PC-3 (cell line): ENCODE results near the gene ERGIC2. TPM values are rescaled to one million over a fixed set of nuclear protein-coding genes. Genes with fewer than 3 reads are reported as not detected.

Source experiments
- ATAC-seq: fragments of 200-7000 bp; cut with Tn5 transposase; 2 replicates; pipeline ENCODE4 v1.9.1; 2020; ENCODE audit warnings: mild to moderate bottlenecking, moderate library complexity
- BruUV-seq: library from RNA; stranded (reverse); fragments of 400-500 nt; replicated peaks from 2 replicates; lab custom pipeline; 2021; lab: Mats Ljungman, UMichigan
- CTCF ChIA-PET: fragments of 300-600 bp; sonication (Branson Sonifier 250); formaldehyde crosslinking; loops from one replicate; lab custom pipeline; 2022; ENCODE audit warnings: antibody characterized with exemption; lab: Charles Lee
- POLR2A ChIA-PET: fragments of 300-600 bp; sonication (Branson Sonifier 250); formaldehyde crosslinking; loops from one replicate; lab custom pipeline; 2022; ENCODE audit warnings: antibody characterized with exemption; ENCODE audit not compliant: unreplicated experiment; lab: Charles Lee
- DNase-seq: peaks from one replicate; pipeline ENCODE4 v3.0.0-alpha.2; 2015
- H2AFZ ChIP-seq: fragments of 300-600 bp; sonication (generic); 2 replicates; pipeline ENCODE4 v1.6.0; 2016; ENCODE audit warnings: antibody characterized with exemption, low read length
- H3F3A ChIP-seq: fragments of 300-600 bp; sonication (generic); one replicate; pipeline ENCODE4 v1.6.0; 2017; ENCODE audit warnings: antibody characterized with exemption, low read length, control low read depth, mild to moderate bottlenecking; ENCODE audit not compliant: unreplicated experiment
- H3K27ac ChIP-seq: fragments of 300-600 bp; sonication (generic); 2 replicates; pipeline ENCODE4 v1.5.1; 2016; ENCODE audit warnings: mild to moderate bottlenecking, low read length
- H3K27me3 ChIP-seq: fragments of 300-600 bp; sonication (generic); 2 replicates; pipeline ENCODE4 v1.6.1; 2016; ENCODE audit warnings: low read length, mixed read lengths
- H3K36me3 ChIP-seq: fragments of 300-600 bp; sonication (generic); 2 replicates; pipeline ENCODE4 v1.6.1; 2016; ENCODE audit warnings: low read depth, mixed run types, low read length, mixed read lengths
- H3K4me1 ChIP-seq: fragments of 300-600 bp; sonication (generic); 2 replicates; pipeline ENCODE4 v1.5.1; 2016; ENCODE audit warnings: low read length; ENCODE audit not compliant: insufficient read depth
- H3K4me2 ChIP-seq: fragments of 300-600 bp; sonication (generic); 2 replicates; pipeline ENCODE4 v1.6.0; 2016; ENCODE audit warnings: low read length
- H3K4me3 ChIP-seq: fragments of 300-600 bp; sonication (generic); 2 replicates; pipeline ENCODE4 v1.5.1; 2016; ENCODE audit warnings: mild to moderate bottlenecking, low read length, mixed read lengths
- H3K79me2 ChIP-seq: fragments of 300-600 bp; sonication (generic); 2 replicates; pipeline ENCODE4 v1.6.1; 2017; ENCODE audit warnings: low read length, mixed read lengths
- H3K9ac ChIP-seq: fragments of 300-600 bp; sonication (generic); 2 replicates; pipeline ENCODE4 v1.6.0; 2016; ENCODE audit warnings: mild to moderate bottlenecking, low read length
- H3K9me2 ChIP-seq: fragments of 300-600 bp; sonication (generic); replicated peaks from 2 replicates; pipeline ENCODE4 v1.6.1; 2016; ENCODE audit warnings: mixed run types, low read length, mixed read lengths
- H3K9me3 ChIP-seq: fragments of 300-600 bp; sonication (generic); 2 replicates; pipeline ENCODE4 v1.6.1; 2016; ENCODE audit warnings: low read length, mixed read lengths
- H4K20me1 ChIP-seq: fragments of 300-600 bp; sonication (generic); 2 replicates; pipeline ENCODE4 v1.6.1; 2016; ENCODE audit warnings: low read length, mixed read lengths
- CTCF ChIP-seq: fragments of 300-600 bp; sonication (generic); conservative IDR thresholded peaks from 2 replicates; pipeline ENCODE4 v1.5.1; 2017; ENCODE audit warnings: antibody characterized with exemption, low read depth, mild to moderate bottlenecking, low read length
- EZH2 ChIP-seq: fragments of 300-600 bp; sonication (generic); IDR thresholded peaks from one replicate; pipeline ENCODE4 v1.6.1; 2017; ENCODE audit warnings: antibody characterized with exemption, mild to moderate bottlenecking, low read length; ENCODE audit not compliant: unreplicated experiment
- EZH2phosphoT487 ChIP-seq: fragments of 300-600 bp; sonication (generic); IDR thresholded peaks from 2 replicates; pipeline ENCODE4 v1.6.1; 2018; ENCODE audit warnings: mild to moderate bottlenecking, antibody characterized with exemption, low read length, borderline replicate concordance
- intact Hi-C: fragments of 100-400 bp; cut with micrococcal nuclease; formaldehyde crosslinking; loops from 2 replicates; pipeline ENCODE4 v1.9.0; 2023
- total RNA-seq: library from RNA; depleted of rRNA; stranded (reverse); fragments of >200 nt; gene quantifications from 2 replicates; pipeline ENCODE4 v1.2.3, GENCODE V29; 2014

Gene ERGIC2
- total RNA-seq, 1 experiment from 2014 or later: 184 TPM

- Histone ChIP-seq H3K9me2 (no peaks in the 10 kb centered on the region), H3K27me3 (no peaks in the 10 kb centered on the region), H4K20me1 (no peaks in the 10 kb centered on the region), H3K4me3 (no peak overlapping the region), H3K79me2 (no peaks in the 10 kb centered on the region), H3K4me2 (no peak overlapping the region), H3K36me3 (peaks cover 31% of the 10 kb centered on the region), H2AFZ (no peak overlapping the region), H3K4me1 (no peaks in the 10 kb centered on the region), H3F3A (no peaks in the 10 kb centered on the region), H3K27ac (no peak overlapping the region), H3K9ac (no peak overlapping the region), H3K9me3 (no peaks in the 10 kb centered on the region)
- POLR2A ChIA-PET: interaction anchor here (0.6 kb wide), 1 partner anchor 19 kb away, joined by 4 read pairs; no protein-coding TSS in a partner anchor
- ATAC-seq: no peak
- TF ChIP-seq CTCF (no peak), EZH2 (no peak), EZH2phosphoT487 (no peak)
- no peak for DNase-seq
- intact Hi-C loops: no loop called here
- BruUV-seq: no TSS peak
- CTCF ChIA-PET: no interaction called here
Measured at GRCh38 chr12:29337325-29337724, 43.6 kb downstream of the ERGIC2 start.

DNA sequence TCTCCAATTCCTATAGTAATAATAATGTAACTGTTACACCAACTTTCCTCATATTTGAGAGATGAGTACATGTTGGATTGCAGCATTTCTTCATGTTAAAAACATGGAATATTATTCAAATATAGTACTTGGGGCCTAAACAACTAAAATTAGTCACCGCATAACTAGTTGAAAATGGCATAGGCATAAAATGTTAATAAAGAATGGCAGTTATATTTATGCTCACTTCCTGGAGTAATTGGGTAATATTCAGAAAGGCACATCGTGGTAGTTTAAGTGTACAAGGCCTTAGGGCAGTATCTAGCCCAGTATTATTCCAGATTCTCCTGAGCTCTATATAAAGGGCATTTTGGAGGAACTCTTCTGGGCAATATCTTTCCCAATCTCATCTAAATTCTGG lies 46.0 kb downstream of the ERGIC2 start:
- Histone ChIP-seq H3K79me2 (no peaks in the 10 kb centered on the region), H3K9ac (no peak overlapping the region), H3K4me1 (no peaks in the 10 kb centered on the region), H3K9me3 (no peaks in the 10 kb centered on the region), H4K20me1 (no peaks in the 10 kb centered on the region), H3K36me3 (peaks cover 11% of the 10 kb centered on the region; the same call in 1 of the 2 replicates), H3K9me2 (no peaks in the 10 kb centered on the region), H3F3A (no peaks in the 10 kb centered on the region), H3K4me3 (no peak overlapping the region), H3K27me3 (no peaks in the 10 kb centered on the region), H3K27ac (no peak overlapping the region), H2AFZ (no peak overlapping the region), H3K4me2 (no peak overlapping the region)
- TF ChIP-seq CTCF: no peak
- no peak for TF ChIP-seq EZH2phosphoT487
- TF ChIP-seq EZH2: no peak
- BruUV-seq: no TSS peak
- intact Hi-C loops: loop anchor here (2.0 to 5.0 kb wide), 2 partner anchors 14 to 92 kb away; no protein-coding TSS in a partner anchor
- no peak for DNase-seq
- no peak for ATAC-seq
- POLR2A ChIA-PET: no interaction called here
- CTCF ChIA-PET: interaction anchor here (1.0 kb wide), 1 partner anchor 17 kb away, joined by 5 read pairs; no protein-coding TSS in a partner anchor

DNA sequence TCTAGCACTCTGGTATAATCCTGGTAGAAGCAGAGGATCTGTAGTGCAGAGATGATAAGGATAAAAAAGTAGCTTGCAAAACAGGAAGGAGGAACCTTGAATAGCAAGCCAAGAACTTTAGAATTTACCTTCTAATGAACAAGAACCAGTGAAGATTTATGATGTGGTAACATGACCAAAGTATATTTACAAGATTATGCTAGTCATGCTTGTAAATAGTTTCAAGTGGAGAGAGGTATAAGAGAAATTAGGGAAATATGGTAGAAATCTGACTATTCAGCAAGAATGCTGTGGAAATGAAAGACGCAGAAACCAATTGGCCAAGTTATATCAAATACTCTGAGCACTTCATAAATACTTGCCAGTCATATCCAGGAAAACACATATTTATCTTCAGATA lies 47.8 kb downstream of the ERGIC2 start:
- Histone ChIP-seq H3K4me3 (no peak overlapping the region), H3K9me2 (no peaks in the 10 kb centered on the region), H4K20me1 (no peaks in the 10 kb centered on the region), H3K4me1 (no peaks in the 10 kb centered on the region), H3K79me2 (no peaks in the 10 kb centered on the region), H3K36me3 (no peaks in the 10 kb centered on the region; the same call in 1 of the 2 replicates), H3K9ac (no peak overlapping the region), H3K4me2 (no peak overlapping the region), H3K27me3 (no peaks in the 10 kb centered on the region), H3K9me3 (no peaks in the 10 kb centered on the region), H3F3A (no peaks in the 10 kb centered on the region), H2AFZ (no peak overlapping the region), H3K27ac (no peak overlapping the region)
- intact Hi-C loops: loop anchor here (1.0 to 5.0 kb wide), 3 partner anchors 24 to 94 kb away; partner anchors contain the start of gene ERGIC2
- DNase-seq (peak; percentile 41), ATAC-seq (peak; percentile 77)
- ChIA-PET POLR2A (no interaction called here), CTCF (no interaction called here)
- TF ChIP-seq EZH2phosphoT487 (no peak), EZH2 (no peak), CTCF (no peak)
- no TSS peak for BruUV-seq
